Prostate gland (tissue), 2 donors: ENCODE data around the gene CACNA1E.

Source experiments
- POLR2A ChIP-seq: fragments of 450-650 bp; IDR thresholded peaks from one replicate; pipeline ENCODE4 v1.6.1; 2016; ENCODE audit warnings: antibody characterized with exemption, mild to moderate bottlenecking
- POLR2AphosphoS5 ChIP-seq: sonication (generic); formaldehyde crosslinking; IDR thresholded peaks from one replicate; pipeline ENCODE4 v1.6.1; 2017; ENCODE audit warnings: antibody characterized with exemption
- TF ChIP-seq, protein P1 (sequence below), 4 experiments: fragments of 200-600 bp in 2 of 4; fragments of 450-650 bp in 2 of 4; sonication (generic) in 2 of 4; IDR thresholded peaks; 1 replicate in 3 of 4; 2 replicates in 1 of 4; pipeline ENCODE4 v1.5.1; 2016 to 2019; ENCODE audit warnings: antibody characterized with exemption in 4 of 4, mild to moderate bottlenecking in 2 of 4, moderate library complexity in 2 of 4

DNA sequence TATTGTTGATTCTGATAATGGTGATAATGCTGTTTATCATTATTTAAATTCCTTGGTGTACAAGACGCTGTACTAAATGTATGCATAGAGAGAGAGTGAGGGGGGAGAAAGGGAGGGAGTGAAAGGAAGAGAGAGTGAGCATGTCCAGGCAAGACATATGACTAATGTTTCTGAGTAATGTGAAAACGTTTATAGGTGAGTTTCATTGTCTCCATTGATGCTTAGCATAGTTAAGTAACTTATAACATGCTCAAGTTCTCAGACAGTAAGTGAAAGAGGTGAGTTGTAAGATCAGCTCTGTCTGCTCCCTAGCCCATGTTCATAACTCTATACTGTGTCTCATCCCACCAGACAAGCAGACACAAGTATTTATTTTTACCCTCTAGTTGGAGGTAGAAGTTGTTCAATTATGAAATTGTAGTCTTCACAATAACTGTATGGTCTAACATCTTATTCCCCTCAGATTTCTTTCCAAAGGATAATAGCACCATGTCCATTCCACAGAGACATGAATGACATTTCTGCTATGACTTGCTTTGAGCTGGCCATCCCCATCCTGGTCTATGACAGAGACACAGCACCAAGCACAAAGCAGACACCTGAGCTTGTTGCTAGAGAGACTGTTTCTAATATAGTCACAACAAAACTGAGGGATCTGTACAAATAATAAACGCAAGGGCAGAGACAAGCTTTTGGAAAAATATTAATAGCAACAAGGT, 285.1 kb downstream of the CACNA1E start:
- TF ChIP-seq POLR2AphosphoS5 (peak; percentile 36), POLR2A (no peak)
- TF ChIP-seq, protein P1, sequence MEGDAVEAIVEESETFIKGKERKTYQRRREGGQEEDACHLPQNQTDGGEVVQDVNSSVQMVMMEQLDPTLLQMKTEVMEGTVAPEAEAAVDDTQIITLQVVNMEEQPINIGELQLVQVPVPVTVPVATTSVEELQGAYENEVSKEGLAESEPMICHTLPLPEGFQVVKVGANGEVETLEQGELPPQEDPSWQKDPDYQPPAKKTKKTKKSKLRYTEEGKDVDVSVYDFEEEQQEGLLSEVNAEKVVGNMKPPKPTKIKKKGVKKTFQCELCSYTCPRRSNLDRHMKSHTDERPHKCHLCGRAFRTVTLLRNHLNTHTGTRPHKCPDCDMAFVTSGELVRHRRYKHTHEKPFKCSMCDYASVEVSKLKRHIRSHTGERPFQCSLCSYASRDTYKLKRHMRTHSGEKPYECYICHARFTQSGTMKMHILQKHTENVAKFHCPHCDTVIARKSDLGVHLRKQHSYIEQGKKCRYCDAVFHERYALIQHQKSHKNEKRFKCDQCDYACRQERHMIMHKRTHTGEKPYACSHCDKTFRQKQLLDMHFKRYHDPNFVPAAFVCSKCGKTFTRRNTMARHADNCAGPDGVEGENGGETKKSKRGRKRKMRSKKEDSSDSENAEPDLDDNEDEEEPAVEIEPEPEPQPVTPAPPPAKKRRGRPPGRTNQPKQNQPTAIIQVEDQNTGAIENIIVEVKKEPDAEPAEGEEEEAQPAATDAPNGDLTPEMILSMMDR (IDR thresholded peaks at IDR 0.05) = no peak
